Activated CD4-positive, alpha-beta T cell treated with anti-CD3 and anti-CD28 coated beads, Interleukin-2, amount 10 ng/mL, durations not matched to agents 24 days and 14 days (primary cell): ENCODE measurements around the gene ALKBH1. TPM values are rescaled to one million over a fixed set of nuclear protein-coding genes. Genes with fewer than 3 reads are reported as not detected.
"Not testable (repeated sequence)": the region's sequence is repeated elsewhere in the genome, so short reads cannot be mapped to it uniquely, and the experiment has no call there.

Experiments
- DNase-seq: peaks from one replicate; pipeline ENCODE4 v3.0.0; 2022
- H3K27ac Mint-ChIP-seq: one replicate; pipeline ENCODE4 v1.8.0; 2022; ENCODE audit warnings: mild to moderate bottlenecking, mixed read lengths
- H3K27me3 Mint-ChIP-seq: one replicate; pipeline ENCODE4 v1.8.0; 2022; ENCODE audit warnings: mixed read lengths
- H3K36me3 Mint-ChIP-seq: one replicate; pipeline ENCODE4 v1.8.0; 2022; ENCODE audit warnings: low read depth, mild to moderate bottlenecking, mixed read lengths
- H3K4me1 Mint-ChIP-seq: one replicate; pipeline ENCODE4 v1.8.0; 2021; ENCODE audit warnings: mixed read lengths
- H3K4me3 Mint-ChIP-seq: one replicate; pipeline ENCODE4 v1.8.0; 2022; ENCODE audit warnings: mild to moderate bottlenecking, moderate library complexity, mixed read lengths
- H3K9me3 Mint-ChIP-seq: one replicate; pipeline ENCODE4 v1.8.0; 2021; ENCODE audit warnings: mixed read lengths
- intact Hi-C: fragments of 100-400 bp; cut with micrococcal nuclease; formaldehyde crosslinking; loops from one replicate; pipeline ENCODE4 v1.15.1; 2023
- total RNA-seq: library from RNA; stranded (reverse); gene quantifications from 2 replicates; pipeline ENCODE4 v1.2.3, GENCODE V29; 2022

Gene ALKBH1
- total RNA-seq: 17.9 and 19.2 TPM in 2 replicates

DNA sequence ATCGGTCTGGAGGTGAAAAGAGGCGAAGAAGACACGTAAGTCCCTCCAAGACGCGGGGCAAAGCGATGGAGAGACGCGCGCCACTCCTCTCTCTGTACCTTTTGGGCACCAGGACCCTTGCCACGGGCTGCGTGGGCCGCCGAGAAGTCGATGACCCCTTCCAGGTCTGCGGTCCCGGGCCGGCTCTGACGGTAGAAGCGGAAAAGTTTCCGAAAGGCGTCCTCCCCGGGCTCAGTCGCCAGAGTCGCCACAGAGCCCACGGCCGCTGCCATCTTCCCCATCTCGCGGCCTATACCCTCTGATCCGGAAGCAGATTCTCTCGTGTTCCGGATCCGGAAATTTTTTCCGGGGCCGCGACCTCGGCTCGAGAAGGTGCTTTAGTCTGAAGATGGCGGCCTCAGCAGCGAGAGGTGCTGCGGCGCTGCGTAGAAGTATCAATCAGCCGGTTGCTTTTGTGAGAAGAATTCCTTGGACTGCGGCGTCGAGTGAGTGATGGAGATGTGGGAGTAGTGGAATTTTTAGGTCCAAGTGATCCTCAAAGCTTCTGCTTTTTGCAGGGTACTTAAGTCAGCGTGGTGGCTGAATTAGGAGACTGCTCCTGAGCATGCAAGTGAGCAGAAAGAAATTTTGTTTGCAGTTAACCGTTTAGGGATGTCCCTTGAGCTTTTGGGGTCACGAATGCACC lies at the start of gene ALKBH1, which contains the start of gene SLIRP:
ALKBH1 (minus strand) TSS at position 300 of the 685 bp plus-strand sequence; CDS start at position 281, 19 bp downstream.
SLIRP (plus strand) TSS at position 380 of the 685 bp plus-strand sequence; CDS start at position 389, 9 bp downstream.
- Mint-ChIP-seq H3K36me3 (peaks cover 49% of the 10 kb centered on the region), H3K27ac (peak within 1 kb of the TSS; percentile 91), H3K27me3 (no peaks in the 10 kb centered on the region), H3K4me3 (peak within 1 kb of the TSS; percentile 82), H3K4me1 (peaks cover 29% of the 10 kb centered on the region), H3K9me3 (no peaks in the 10 kb centered on the region)
- peak; percentile 97 for DNase-seq
- intact Hi-C loops: loop anchor here (1.0 to 10.0 kb wide), 10 partner anchors 53 to 676 kb away; partner anchors contain the start of genes ADCK1, GSTZ1, SAMD15 and SNW1

GRCh38 chr14:77752799-77753516 lies 45.1 kb upstream of the ALKBH1 start:
- H3K27ac Mint-ChIP-seq: no peak overlapping the region
- no peaks in the 10 kb centered on the region for H3K9me3 Mint-ChIP-seq
- DNase-seq: no peak
- H3K27me3 Mint-ChIP-seq: no peaks in the 10 kb centered on the region
- intact Hi-C loops: no loop called here
- H3K36me3 Mint-ChIP-seq: peaks cover 56% of the 10 kb centered on the region
- peaks cover 13% of the 10 kb centered on the region for H3K4me1 Mint-ChIP-seq
- H3K4me3 Mint-ChIP-seq: no peak overlapping the region

GRCh38 chr14:77752266-77752665 lies 44.4 kb upstream of the ALKBH1 start:
- no peaks in the 10 kb centered on the region for H3K27me3 Mint-ChIP-seq
- DNase-seq: no peak
- no peak overlapping the region for H3K4me3 Mint-ChIP-seq
- H3K27ac Mint-ChIP-seq: no peak overlapping the region
- H3K4me1 Mint-ChIP-seq: peaks cover 8% of the 10 kb centered on the region
- H3K36me3 Mint-ChIP-seq: peaks cover 53% of the 10 kb centered on the region
- intact Hi-C loops: no loop called here
- no peaks in the 10 kb centered on the region for H3K9me3 Mint-ChIP-seq

- DNase-seq, H3K4me3 Mint-ChIP-seq, H3K9me3 Mint-ChIP-seq, H3K27ac Mint-ChIP-seq, H3K4me1 Mint-ChIP-seq, intact Hi-C loops, H3K27me3 Mint-ChIP-seq: not testable (repeated sequence)
- H3K36me3 Mint-ChIP-seq: peaks cover 52% of the 10 kb centered on the region
Measured at GRCh38 chr14:77747425-77747824, 39.6 kb upstream of the ALKBH1 start.

- Mint-ChIP-seq H3K27me3 (no peaks in the 10 kb centered on the region), H3K4me3 (no peak overlapping the region), H3K4me1 (peaks cover 12% of the 10 kb centered on the region), H3K9me3 (no peaks in the 10 kb centered on the region), H3K36me3 (peaks cover 60% of the 10 kb centered on the region), H3K27ac (no peak overlapping the region)
- intact Hi-C loops: no loop called here
- no peak for DNase-seq
Measured at GRCh38 chr14:77746064-77746702, 38.4 kb upstream of the ALKBH1 start.

DNA sequence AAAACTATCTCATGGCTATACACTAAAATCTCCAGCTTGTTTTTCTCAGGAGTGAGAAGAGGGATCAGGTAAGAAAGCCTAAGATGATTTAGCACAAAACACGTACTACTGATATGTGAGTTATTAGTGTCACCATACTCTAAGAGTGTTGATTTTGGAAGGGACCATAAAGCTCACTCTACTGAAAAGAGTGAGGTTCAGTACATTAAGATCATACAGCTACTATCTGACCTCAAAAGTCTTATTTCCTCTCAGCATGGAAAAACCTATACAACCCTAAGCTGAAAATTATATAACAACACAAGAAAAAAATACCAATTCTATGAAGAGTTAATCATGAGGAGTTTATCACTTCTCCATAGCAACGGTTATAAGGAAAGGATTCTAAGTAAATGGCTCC lies 33.6 kb upstream of the ALKBH1 start:
- Mint-ChIP-seq H3K27me3 (no peaks in the 10 kb centered on the region), H3K4me1 (peaks cover 18% of the 10 kb centered on the region), H3K36me3 (peaks cover 53% of the 10 kb centered on the region), H3K9me3 (no peaks in the 10 kb centered on the region), H3K4me3 (no peak overlapping the region), H3K27ac (peak overlapping the region; percentile 7)
- no peak for DNase-seq
- intact Hi-C loops: no loop called here

DNA sequence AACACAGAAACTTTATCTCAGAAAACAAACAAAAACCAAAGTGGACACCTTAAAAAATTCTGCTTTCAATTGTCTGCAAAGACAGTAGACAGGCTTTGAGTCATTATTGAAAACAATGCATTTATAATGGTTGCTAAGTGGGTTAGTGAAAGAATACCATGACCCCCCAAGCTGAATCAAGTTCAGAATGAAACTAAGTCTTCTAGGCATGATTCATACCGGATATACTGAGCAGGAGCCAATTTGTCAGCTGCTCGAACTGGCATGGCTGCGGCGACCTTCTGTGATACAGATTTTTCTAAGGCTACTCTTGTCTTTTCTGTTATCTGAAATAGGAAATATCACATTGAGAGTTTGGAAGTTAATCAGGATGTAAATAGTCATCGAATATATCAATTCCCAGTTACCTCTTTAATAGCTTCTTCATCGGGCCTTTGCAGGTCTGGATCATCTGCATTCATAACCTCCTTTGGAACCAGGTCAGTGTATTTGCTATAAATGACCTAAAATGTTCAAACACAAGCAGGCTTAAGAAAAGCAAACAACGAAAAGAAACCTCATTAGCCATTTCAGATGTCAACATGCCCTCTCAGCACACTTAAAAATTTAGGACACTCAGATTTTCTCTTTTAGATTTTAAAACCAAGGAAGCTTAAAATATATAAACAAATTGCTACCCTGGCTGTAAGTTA lies 30.9 kb upstream of the ALKBH1 start:
- DNase-seq: no peak
- intact Hi-C loops: no loop called here
- H3K4me3 Mint-ChIP-seq: no peak overlapping the region
- H3K4me1 Mint-ChIP-seq: peaks cover 13% of the 10 kb centered on the region
- H3K9me3 Mint-ChIP-seq: no peaks in the 10 kb centered on the region
- peaks cover 59% of the 10 kb centered on the region for H3K36me3 Mint-ChIP-seq
- no peaks in the 10 kb centered on the region for H3K27me3 Mint-ChIP-seq
- H3K27ac Mint-ChIP-seq: peak overlapping the region; percentile 32

- no peak overlapping the region for H3K27ac Mint-ChIP-seq
- peaks cover 74% of the 10 kb centered on the region for H3K36me3 Mint-ChIP-seq
- no peaks in the 10 kb centered on the region for H3K27me3 Mint-ChIP-seq
- DNase-seq: no peak
- intact Hi-C loops: no loop called here
- no peak overlapping the region for H3K4me3 Mint-ChIP-seq
- peaks cover 2% of the 10 kb centered on the region for H3K4me1 Mint-ChIP-seq
- no peaks in the 10 kb centered on the region for H3K9me3 Mint-ChIP-seq
Measured at GRCh38 chr14:77730976-77731497, 23.2 kb upstream of the ALKBH1 start.

DNA sequence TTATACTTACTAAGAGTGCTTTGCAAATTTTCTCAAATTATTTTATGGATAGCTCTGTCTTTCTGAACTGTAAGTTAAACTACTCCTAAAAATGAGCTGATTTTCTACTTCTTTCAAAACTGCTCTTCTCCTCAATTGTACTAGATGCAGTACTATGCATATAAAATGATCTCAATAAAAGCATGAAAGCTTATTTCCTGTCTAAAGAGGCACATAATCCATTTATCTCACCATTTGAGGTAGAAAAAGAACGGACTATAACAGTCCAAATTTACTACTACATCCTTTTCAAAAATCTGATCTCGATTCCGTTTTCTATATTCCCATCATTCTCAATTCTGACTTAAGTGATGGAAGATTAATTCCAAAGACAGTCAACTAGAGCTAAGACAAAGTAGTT lies 14.5 kb upstream of the ALKBH1 start:
- intact Hi-C loops: no loop called here
- no peak overlapping the region for H3K27ac Mint-ChIP-seq

DNA sequence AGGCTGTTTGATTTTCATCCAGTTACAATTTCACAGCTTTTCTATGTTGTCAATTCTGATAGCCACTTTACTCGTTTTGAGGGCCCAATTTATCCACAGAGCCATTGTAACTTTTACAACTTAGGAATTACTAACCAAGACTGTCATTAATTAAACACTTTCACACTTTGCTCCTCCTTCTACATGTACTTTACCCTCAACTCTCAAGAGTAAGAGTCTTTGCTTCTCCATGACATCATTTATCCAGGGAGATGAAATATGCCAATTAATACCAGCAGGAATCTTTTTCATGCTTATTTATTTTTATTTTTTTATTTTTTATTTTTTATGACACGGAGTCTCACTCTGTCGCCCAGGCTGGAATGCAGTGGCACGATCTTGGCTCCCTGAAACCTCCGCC lies 13.6 kb upstream of the ALKBH1 start:
- Mint-ChIP-seq H3K4me3 (no peak overlapping the region), H3K36me3 (peaks cover 75% of the 10 kb centered on the region), H3K9me3 (no peaks in the 10 kb centered on the region), H3K27me3 (no peaks in the 10 kb centered on the region), H3K4me1 (peaks cover 1% of the 10 kb centered on the region), H3K27ac (no peak overlapping the region)
- DNase-seq: no peak
- intact Hi-C loops: no loop called here

More for the DNA sequence above, 14.5 kb upstream of the ALKBH1 start:
- Mint-ChIP-seq H3K36me3 (peaks cover 76% of the 10 kb centered on the region), H3K27me3 (no peaks in the 10 kb centered on the region), H3K9me3 (no peaks in the 10 kb centered on the region), H3K4me1 (peaks cover 1% of the 10 kb centered on the region), H3K4me3 (no peak overlapping the region)
- DNase-seq: no peak

- no peaks in the 10 kb centered on the region for H3K9me3 Mint-ChIP-seq
- intact Hi-C loops: no loop called here
Measured at GRCh38 chr14:77717608-77718305, 9.9 kb upstream of the ALKBH1 start.

GRCh38 chr14:77714926-77715325 lies 7.1 kb upstream of the ALKBH1 start:
- Mint-ChIP-seq H3K27me3 (no peaks in the 10 kb centered on the region), H3K27ac (peak overlapping the region; percentile 80), H3K36me3 (peaks cover 76% of the 10 kb centered on the region), H3K4me1 (peaks cover 17% of the 10 kb centered on the region), H3K9me3 (no peaks in the 10 kb centered on the region), H3K4me3 (peak overlapping the region; percentile 6)
- DNase-seq: no peak
- intact Hi-C loops: no loop called here

More at GRCh38 chr14:77717608-77718305, 9.9 kb upstream of the ALKBH1 start:
- peaks cover 11% of the 10 kb centered on the region for H3K4me1 Mint-ChIP-seq
- DNase-seq: no peak
- no peak overlapping the region for H3K4me3 Mint-ChIP-seq
- H3K27me3 Mint-ChIP-seq: no peaks in the 10 kb centered on the region
- peaks cover 76% of the 10 kb centered on the region for H3K36me3 Mint-ChIP-seq
- peak overlapping the region; percentile 36 for H3K27ac Mint-ChIP-seq

DNA sequence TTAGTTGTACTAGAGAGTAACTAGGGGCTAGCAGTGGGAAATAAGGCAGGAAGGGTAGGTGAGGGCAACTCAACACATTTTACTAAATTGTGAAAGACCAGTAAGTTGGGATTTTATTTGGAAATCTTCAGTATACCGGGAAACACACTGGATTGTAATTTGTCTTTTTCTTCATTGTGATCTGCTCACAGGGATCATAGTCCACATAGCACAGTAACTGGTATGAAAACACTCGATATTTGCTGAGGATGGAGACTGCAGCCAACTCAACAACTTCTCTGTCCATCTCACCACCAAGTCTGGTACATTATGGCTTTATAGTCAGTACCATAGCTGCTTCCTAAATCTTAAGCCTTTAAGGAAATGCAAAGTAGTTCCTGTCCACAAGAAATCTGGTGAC lies 2.5 kb upstream of the ALKBH1 start:
- Mint-ChIP-seq H3K27me3 (no peaks in the 10 kb centered on the region), H3K9me3 (no peaks in the 10 kb centered on the region), H3K4me1 (peaks cover 32% of the 10 kb centered on the region), H3K4me3 (peak overlapping the region; percentile 5), H3K36me3 (peaks cover 56% of the 10 kb centered on the region), H3K27ac (no peak overlapping the region)
- intact Hi-C loops: no loop called here
- no peak for DNase-seq
